BJ (cell line): ENCODE measurements around the gene KNSTRN. TPM values are rescaled to one million over a fixed set of nuclear protein-coding genes. Genes with fewer than 3 reads are reported as not detected.

Experiments used
- CTCF ChIA-PET: fragments of 350-600 bp; formaldehyde crosslinking; extraction: SDS; loops from one replicate; lab custom pipeline; 2021; ENCODE audit warnings: antibody characterized with exemption, inconsistent platforms; lab: Yijun Ruan, JAX
- POLR2A ChIA-PET: fragments of 300-600 bp; sonication (Branson Sonifier 250); formaldehyde crosslinking; extraction: SDS; loops from one replicate; lab custom pipeline; 2021; ENCODE audit warnings: antibody characterized with exemption; lab: Charles Lee
- DNase-seq: peaks from one replicate; pipeline ENCODE4 v3.0.0-alpha.2; 2011; ENCODE audit warnings: low read depth
- H3K27me3 ChIP-seq: 2 replicates; pipeline ENCODE4 v1.6.0; 2011; ENCODE audit warnings: low read length; ENCODE audit not compliant: control insufficient read depth, insufficient read depth
- H3K36me3 ChIP-seq: 2 replicates; pipeline ENCODE4 v1.5.1; 2011; ENCODE audit warnings: low read length; ENCODE audit not compliant: control insufficient read depth, insufficient read depth
- H3K4me3 ChIP-seq: 2 replicates; pipeline ENCODE4 v1.5.1; 2011; ENCODE audit warnings: low read depth, mild to moderate bottlenecking, control low read depth, low read length
- polyA plus RNA-seq: library from polyadenylated mRNA; depleted of rRNA; stranded (reverse); fragments of >200 nt; gene quantifications from 2 replicates; pipeline ENCODE4 v1.2.3, GENCODE V29; 2011
- TF ChIP-seq, protein P1 (sequence below): IDR thresholded peaks from 2 replicates; pipeline ENCODE4 v1.5.1; 2011; ENCODE audit warnings: low read depth, mild to moderate bottlenecking, control low read depth, inconsistent platforms, low read length, moderate library complexity; ENCODE audit not compliant: insufficient read depth

Gene KNSTRN
- polyA plus RNA-seq, 1 experiment, result 26.4 TPM

DNA sequence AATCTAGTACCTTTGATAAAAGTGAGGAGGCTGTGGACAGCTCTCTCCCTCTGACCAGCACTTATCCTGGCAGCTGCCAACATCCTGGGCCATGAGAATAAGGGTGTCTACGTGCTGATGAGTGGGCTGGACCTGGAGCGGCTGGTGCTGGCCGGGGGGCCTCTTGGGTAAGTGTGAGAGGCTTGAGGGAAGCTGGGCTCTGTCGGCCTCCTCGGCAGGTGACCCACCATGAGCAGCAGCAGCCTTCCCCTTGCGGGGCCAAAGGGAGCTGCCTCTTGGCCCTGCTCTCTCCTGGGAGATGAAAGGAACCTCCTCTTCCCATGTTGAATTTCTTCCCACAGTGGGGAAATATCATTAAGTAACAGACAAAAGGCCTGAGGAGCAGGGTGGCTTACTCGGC lies 32.3 kb downstream of the KNSTRN start:
- TF ChIP-seq, protein P1, sequence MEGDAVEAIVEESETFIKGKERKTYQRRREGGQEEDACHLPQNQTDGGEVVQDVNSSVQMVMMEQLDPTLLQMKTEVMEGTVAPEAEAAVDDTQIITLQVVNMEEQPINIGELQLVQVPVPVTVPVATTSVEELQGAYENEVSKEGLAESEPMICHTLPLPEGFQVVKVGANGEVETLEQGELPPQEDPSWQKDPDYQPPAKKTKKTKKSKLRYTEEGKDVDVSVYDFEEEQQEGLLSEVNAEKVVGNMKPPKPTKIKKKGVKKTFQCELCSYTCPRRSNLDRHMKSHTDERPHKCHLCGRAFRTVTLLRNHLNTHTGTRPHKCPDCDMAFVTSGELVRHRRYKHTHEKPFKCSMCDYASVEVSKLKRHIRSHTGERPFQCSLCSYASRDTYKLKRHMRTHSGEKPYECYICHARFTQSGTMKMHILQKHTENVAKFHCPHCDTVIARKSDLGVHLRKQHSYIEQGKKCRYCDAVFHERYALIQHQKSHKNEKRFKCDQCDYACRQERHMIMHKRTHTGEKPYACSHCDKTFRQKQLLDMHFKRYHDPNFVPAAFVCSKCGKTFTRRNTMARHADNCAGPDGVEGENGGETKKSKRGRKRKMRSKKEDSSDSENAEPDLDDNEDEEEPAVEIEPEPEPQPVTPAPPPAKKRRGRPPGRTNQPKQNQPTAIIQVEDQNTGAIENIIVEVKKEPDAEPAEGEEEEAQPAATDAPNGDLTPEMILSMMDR, result no peak
- ChIA-PET CTCF (interaction anchor here (1.1 kb wide), 1 partner anchor 8 kb away, joined by 3 read pairs; no protein-coding TSS in a partner anchor), POLR2A (no interaction called here)
- no peak for DNase-seq
- Histone ChIP-seq H3K27me3 (no peaks in the 10 kb centered on the region), H3K4me3 (no peak overlapping the region), H3K36me3 (peaks cover 33% of the 10 kb centered on the region)

DNA sequence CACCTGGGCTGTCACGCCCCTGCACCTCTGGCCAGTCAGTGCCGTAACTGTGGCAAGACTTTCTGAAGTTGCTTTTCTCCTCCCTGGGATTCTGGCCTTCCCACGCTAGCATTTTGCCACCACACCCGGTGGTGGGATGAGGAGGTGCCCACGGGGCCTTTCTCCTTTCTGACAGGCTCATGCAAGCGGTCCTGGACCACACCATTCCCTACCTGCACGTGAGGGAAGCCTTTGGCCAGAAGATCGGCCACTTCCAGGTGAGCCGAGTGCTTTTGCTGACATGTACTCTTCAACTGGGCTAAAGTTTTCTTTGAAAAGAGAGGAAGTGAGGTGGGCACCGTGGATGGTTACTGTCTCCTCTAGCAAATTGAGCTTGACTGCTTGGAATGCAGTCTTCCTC lies 32.7 kb downstream of the KNSTRN start:
- no peaks in the 10 kb centered on the region for H3K27me3 ChIP-seq
- DNase-seq, result no peak
- TF ChIP-seq, protein P1, result no peak
- no peak overlapping the region for H3K4me3 ChIP-seq
- ChIA-PET CTCF (no interaction called here), POLR2A (no interaction called here)
- peaks cover 32% of the 10 kb centered on the region for H3K36me3 ChIP-seq

DNA sequence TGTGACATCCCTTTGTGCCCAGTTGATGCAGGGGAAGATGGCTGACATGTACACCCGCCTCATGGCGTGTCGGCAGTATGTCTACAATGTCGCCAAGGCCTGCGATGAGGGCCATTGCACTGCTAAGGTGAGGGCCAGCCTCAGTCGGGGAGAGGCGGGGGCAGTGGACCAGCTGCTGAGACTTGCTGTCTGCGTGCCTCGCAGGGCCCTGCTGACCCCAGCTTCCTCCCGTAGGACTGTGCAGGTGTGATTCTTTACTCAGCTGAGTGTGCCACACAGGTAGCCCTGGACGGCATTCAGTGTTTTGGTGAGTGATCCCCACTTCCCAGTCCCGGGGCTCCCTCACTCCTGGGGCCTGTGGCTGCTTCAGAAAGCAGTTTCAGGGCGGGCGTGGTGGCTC lies 33.5 kb downstream of the KNSTRN start:
- no peaks in the 10 kb centered on the region for H3K27me3 ChIP-seq
- TF ChIP-seq, protein P1, result no peak
- DNase-seq, result no peak
- H3K4me3 ChIP-seq, result no peak overlapping the region
- POLR2A ChIA-PET, result no interaction called here
- H3K36me3 ChIP-seq, result peaks cover 29% of the 10 kb centered on the region
- CTCF ChIA-PET, result interaction anchor here (1.0 kb wide), 1 partner anchor 137 kb away, joined by 3 read pairs; no protein-coding TSS in a partner anchor

DNA sequence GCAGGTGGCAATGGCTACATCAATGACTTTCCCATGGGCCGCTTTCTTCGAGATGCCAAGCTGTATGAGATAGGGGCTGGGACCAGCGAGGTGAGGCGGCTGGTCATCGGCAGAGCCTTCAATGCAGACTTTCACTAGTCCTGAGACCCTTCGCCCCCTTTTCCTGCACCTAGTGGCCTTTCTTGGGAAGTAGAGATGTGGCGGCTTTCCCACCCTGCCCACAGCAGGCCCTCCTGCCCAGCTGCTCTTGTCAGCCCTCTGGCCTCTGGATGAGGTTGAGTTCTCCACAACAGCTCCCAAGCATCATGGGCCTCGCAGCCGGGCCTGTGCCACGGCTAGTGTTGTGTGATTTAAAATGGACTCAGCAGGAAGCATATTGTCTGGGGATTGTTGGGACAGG lies 35.6 kb downstream of the KNSTRN start:
- no peak overlapping the region for H3K4me3 ChIP-seq
- POLR2A ChIA-PET, result no interaction called here
- peaks cover 16% of the 10 kb centered on the region for H3K36me3 ChIP-seq
- TF ChIP-seq, protein P1, result no peak
- no peaks in the 10 kb centered on the region for H3K27me3 ChIP-seq
- CTCF ChIA-PET, result interaction anchor here (1.0 to 2.7 kb wide), 5 partner anchors 12 to 139 kb away, joined by 3 to 10 read pairs (median 3); partner anchors contain the start of gene IVD
- DNase-seq, result no peak

DNA sequence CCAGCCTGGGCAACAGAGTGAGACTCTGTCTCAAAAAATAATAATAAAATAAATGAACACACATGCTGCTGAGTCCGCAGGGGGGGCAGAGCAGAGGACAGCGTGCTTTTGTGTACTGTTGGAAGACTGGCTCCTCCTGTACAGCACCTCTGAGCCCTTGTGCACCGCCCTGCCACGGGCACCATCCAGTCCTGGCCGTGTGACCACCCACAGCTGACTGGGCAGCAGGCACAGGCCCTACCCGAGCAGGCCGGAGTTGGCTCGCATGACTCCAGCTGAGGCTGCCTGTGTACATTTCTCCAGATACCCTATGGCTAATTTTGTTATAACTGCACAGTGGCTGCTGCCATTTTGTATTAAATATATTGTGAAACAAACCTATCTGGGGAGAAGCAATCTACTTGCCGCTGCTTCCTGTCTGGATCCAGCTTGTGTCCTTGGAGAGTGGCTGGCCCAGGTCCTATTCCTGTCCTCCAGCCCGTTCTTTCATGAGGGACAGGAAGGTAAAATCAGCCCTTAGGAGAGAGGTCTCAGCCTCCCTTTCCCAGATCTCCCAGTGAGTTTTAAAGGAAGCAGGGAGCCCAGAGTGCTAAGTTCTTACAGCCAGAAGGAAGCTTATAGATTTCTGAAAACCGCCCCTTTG lies 37.7 kb downstream of the KNSTRN start:
- POLR2A ChIA-PET, result interaction anchor here (0.6 kb wide), 1 partner anchor 36 kb away, joined by 4 read pairs; no protein-coding TSS in a partner anchor
- TF ChIP-seq, protein P1, result no peak
- Histone ChIP-seq H3K4me3 (no peak overlapping the region), H3K27me3 (no peaks in the 10 kb centered on the region), H3K36me3 (peaks cover 9% of the 10 kb centered on the region)
- CTCF ChIA-PET, result interaction anchor here (0.8 to 7.8 kb wide), 8 partner anchors 9 to 141 kb away, joined by 3 to 64 read pairs (median 20); partner anchors contain the start of genes CCDC9B and IVD
- no peak for DNase-seq
